CD14-positive monocyte (primary cell): ENCODE results near the gene OSBPL10. TPM values are rescaled to one million over a fixed set of nuclear protein-coding genes. Genes with fewer than 3 reads are reported as not detected.

Source experiments
- DNase-seq, 3 donors: peaks; one replicate each; pipeline ENCODE4 v3.0.0-alpha.2; 2011 to 2022
- H2AFZ ChIP-seq: 2 replicates; pipeline ENCODE4 v1.6.0; 2012; ENCODE audit warnings: mild to moderate bottlenecking, low read depth, low read length, inconsistent platforms; ENCODE audit not compliant: insufficient read depth, poor library complexity, severe bottlenecking
- H3K27ac ChIP-seq, 2 donors: 1 replicate in 1 of 2; 2 replicates in 1 of 2; pipeline ENCODE4 v1.5.1; 2012 to 2013; ENCODE audit warnings: low read length in 2 of 2, control low read depth in 1 of 2, inconsistent platforms in 1 of 2, low read depth in 1 of 2, mild to moderate bottlenecking in 1 of 2
- H3K27me3 ChIP-seq, 2 donors: one replicate each; pipeline versions ENCODE4 v1.6.0 to v1.6.1; 2011 to 2013; ENCODE audit warnings: low read length in 2 of 2; ENCODE audit not compliant: control insufficient read depth in 2 of 2, insufficient read depth in 2 of 2
- H3K36me3 ChIP-seq, 2 donors: replicated peaks in 1 of 2; 1 replicate in 1 of 2; 2 replicates in 1 of 2; pipeline versions ENCODE4 v1.5.1 to v1.6.1; 2012 to 2013; ENCODE audit warnings: low read length in 2 of 2, control low read depth in 1 of 2, inconsistent platforms in 1 of 2, mild to moderate bottlenecking in 1 of 2; ENCODE audit not compliant: insufficient read depth in 2 of 2, control insufficient read depth in 1 of 2
- H3K4me1 ChIP-seq, 2 donors: 1 replicate in 1 of 2; 2 replicates in 1 of 2; pipeline versions ENCODE4 v1.5.1 to v1.6.1; 2012 to 2013; ENCODE audit warnings: low read length in 2 of 2, control low read depth in 1 of 2, inconsistent platforms in 1 of 2, mild to moderate bottlenecking in 1 of 2, moderate library complexity in 1 of 2; ENCODE audit not compliant: insufficient read depth in 2 of 2, control insufficient read depth in 1 of 2
- H3K4me2 ChIP-seq: replicated peaks from 2 replicates; pipeline ENCODE3; 2012; ENCODE audit warnings: low read length, moderate library complexity, mild to moderate bottlenecking; ENCODE audit not compliant: poor library complexity, severe bottlenecking; ENCODE audit errors: extremely low read depth
- H3K4me3 ChIP-seq, 3 experiments: fragments of 200-600 bp in 1 of 3; sonication (generic) in 1 of 3; replicated peaks in 1 of 3; 1 replicate in 2 of 3; 2 replicates in 1 of 3; pipeline ENCODE4 v1.5.1; 2011 to 2013; ENCODE audit warnings: low read length in 3 of 3, mild to moderate bottlenecking in 3 of 3, control low read depth in 2 of 3, low read depth in 2 of 3, inconsistent platforms in 1 of 3, moderate library complexity in 1 of 3
- H3K79me2 ChIP-seq: 2 replicates; pipeline ENCODE4 v1.6.0; 2012; ENCODE audit warnings: mild to moderate bottlenecking, control low read depth, inconsistent platforms, low read length, moderate library complexity; ENCODE audit not compliant: insufficient read depth
- H3K9ac ChIP-seq: 2 replicates; pipeline ENCODE4 v1.6.0; 2017; ENCODE audit warnings: low read length, mild to moderate bottlenecking; ENCODE audit not compliant: insufficient read depth, poor library complexity, severe bottlenecking
- H3K9me3 ChIP-seq, 2 donors: replicated peaks in 1 of 2; 1 replicate in 1 of 2; 2 replicates in 1 of 2; pipeline versions ENCODE4 v1.5.1 to v1.6.1; 2012 to 2013; ENCODE audit warnings: low read length in 2 of 2, control low read depth in 1 of 2; ENCODE audit not compliant: control insufficient read depth in 1 of 2, insufficient read depth in 1 of 2
- H4K20me1 ChIP-seq: 2 replicates; pipeline ENCODE4 v1.6.0; 2012; ENCODE audit warnings: mild to moderate bottlenecking, low read length, control low read depth, moderate library complexity; ENCODE audit not compliant: insufficient read depth
- H3K27ac Mint-ChIP-seq, 7 donors: one replicate each; pipeline ENCODE4 v1.8.0; 2020; ENCODE audit warnings: mild to moderate bottlenecking in 7 of 7, mixed read lengths in 7 of 7, moderate library complexity in 6 of 7, inconsistent platforms in 2 of 7
- H3K27me3 Mint-ChIP-seq, 3 donors: one replicate each; pipeline ENCODE4 v1.8.0; 2021 to 2022; ENCODE audit warnings: low read depth in 3 of 3, mild to moderate bottlenecking in 3 of 3, mixed read lengths in 3 of 3, moderate library complexity in 3 of 3, inconsistent platforms in 1 of 3
- H3K36me3 Mint-ChIP-seq, 2 donors: one replicate each; pipeline ENCODE4 v1.8.0; 2020; ENCODE audit warnings: mixed read lengths in 2 of 2, inconsistent platforms in 1 of 2, mild to moderate bottlenecking in 1 of 2
- H3K4me1 Mint-ChIP-seq: one replicate; pipeline ENCODE4 v1.8.0; 2020; ENCODE audit warnings: mild to moderate bottlenecking, mixed read lengths
- H3K4me3 Mint-ChIP-seq, 2 donors: one replicate each; pipeline ENCODE4 v1.8.0; 2020; ENCODE audit warnings: mild to moderate bottlenecking in 2 of 2, mixed read lengths in 2 of 2, moderate library complexity in 1 of 2
- H3K9me3 Mint-ChIP-seq, 7 donors: one replicate each; pipeline ENCODE4 v1.8.0; 2020 to 2022; ENCODE audit warnings: mixed read lengths in 7 of 7, mild to moderate bottlenecking in 6 of 7, moderate library complexity in 6 of 7, inconsistent platforms in 2 of 7
- WGBS: methylation state at CpG from one replicate; pipeline ENCODE4 v1.1.5; 2013; ENCODE audit warnings: missing lambda C conversion rate; ENCODE audit not compliant: insufficient coverage; 5-methylcytosine and 5-hydroxymethylcytosine counted together
- intact Hi-C, 2 donors: fragments of 100-400 bp; cut with micrococcal nuclease; formaldehyde crosslinking; loops; one replicate each; pipeline versions ENCODE4 v1.15.0 to v1.15.1; 2023
- polyA plus RNA-seq, 3 donors: library from polyadenylated mRNA; depleted of rRNA in 1 of 3; unstranded in 2 of 3; stranded (reverse) in 1 of 3; fragments of 300-500 nt in 2 of 3; fragments of >200 nt in 1 of 3; fragmentation: Illumina TruSeq in 2 of 3; gene quantifications; 1 replicate in 2 of 3; 2 replicates in 1 of 3; pipeline ENCODE4 v1.2.3, GENCODE V29; 2012 to 2021
- TF ChIP-seq, protein P1 (sequence below): fragments of 200-600 bp; IDR thresholded peaks from one replicate; pipeline ENCODE4 v1.8.0; 2022; ENCODE audit warnings: antibody characterized with exemption, mild to moderate bottlenecking

Gene OSBPL10
- polyA plus RNA-seq, 3 donors: 0.03 TPM; not detected in 2

DNA sequence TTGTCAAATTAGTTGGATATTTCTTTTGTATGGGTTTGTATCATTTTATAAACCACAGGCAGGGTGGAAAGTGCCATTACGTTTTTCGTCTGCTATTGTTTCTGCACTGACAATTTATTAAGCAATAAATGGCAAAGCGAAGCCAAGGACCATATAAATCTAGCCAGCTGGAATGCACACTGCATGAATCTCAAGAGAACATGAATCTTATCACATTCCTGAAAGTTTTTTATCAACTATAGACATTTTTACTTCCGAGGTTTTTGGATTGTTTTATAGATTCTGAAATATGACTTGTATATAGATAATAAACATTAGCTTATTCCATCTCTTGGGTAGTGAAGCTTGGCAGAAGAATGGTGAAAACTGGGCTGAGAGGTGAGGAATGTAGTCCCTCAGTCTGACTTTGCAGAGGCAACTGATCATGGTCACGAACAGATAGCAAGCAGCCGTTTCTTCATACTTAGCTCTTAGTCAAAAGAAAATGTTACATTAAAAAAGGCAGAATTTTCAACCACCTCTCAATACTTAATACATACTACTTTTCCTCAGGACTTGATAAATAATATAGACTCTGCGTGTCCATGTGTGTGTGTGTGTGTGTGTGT lies 102.7 kb downstream of the OSBPL10 start:
- Histone ChIP-seq H3K79me2 (no peaks in the 10 kb centered on the region), H3K4me2 (no peak overlapping the region)

DNA sequence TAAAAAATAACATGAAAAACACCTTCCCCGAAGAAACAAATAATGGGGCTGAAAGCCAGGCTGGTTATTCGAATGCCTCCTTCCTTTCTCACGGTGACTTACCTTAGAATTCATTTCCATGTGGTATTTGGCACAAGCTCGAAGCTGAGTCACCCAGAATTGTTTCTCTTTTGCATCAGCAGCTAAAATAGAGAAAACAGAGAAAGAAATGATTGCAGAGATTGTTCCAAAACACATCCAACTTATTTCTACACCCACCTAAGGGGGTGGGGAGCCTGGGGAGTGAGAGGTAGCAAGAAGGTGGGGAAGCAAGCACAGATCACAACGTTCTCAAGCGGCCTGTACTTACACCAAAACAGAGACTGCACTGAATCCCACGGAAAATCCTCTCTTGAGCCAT lies 104.7 kb downstream of the OSBPL10 start:
- Histone ChIP-seq H2AFZ (no peak overlapping the region), H3K27ac (no peak overlapping the region), H3K36me3 (no peaks in the 10 kb centered on the region), H3K4me1 (peaks cover 0 to 4% of the 10 kb centered on the region in 2 donors), H3K79me2 (no peaks in the 10 kb centered on the region), H3K9ac (no peak overlapping the region), H3K9me3 (no peaks in the 10 kb centered on the region), H4K20me1 (no peaks in the 10 kb centered on the region), H3K4me2 (no peak overlapping the region), H3K27me3 (no peaks in the 10 kb centered on the region), H3K4me3 (no peak overlapping the region)
- Mint-ChIP-seq H3K9me3 (peaks cover 0 to 3% (median 0%) of the 10 kb centered on the region in 7 donors), H3K27ac (no peak overlapping the region), H3K4me1 (peaks cover 12% of the 10 kb centered on the region), H3K27me3 (peaks cover 0 to 2% (median 0%) of the 10 kb centered on the region in 3 donors), H3K36me3 (no peaks in the 10 kb centered on the region), H3K4me3 (no peak overlapping the region)
- intact Hi-C loops: no loop called here
- 90% methylated on average over 3 of the region's 7 CpGs for WGBS
- TF ChIP-seq, protein P1, sequence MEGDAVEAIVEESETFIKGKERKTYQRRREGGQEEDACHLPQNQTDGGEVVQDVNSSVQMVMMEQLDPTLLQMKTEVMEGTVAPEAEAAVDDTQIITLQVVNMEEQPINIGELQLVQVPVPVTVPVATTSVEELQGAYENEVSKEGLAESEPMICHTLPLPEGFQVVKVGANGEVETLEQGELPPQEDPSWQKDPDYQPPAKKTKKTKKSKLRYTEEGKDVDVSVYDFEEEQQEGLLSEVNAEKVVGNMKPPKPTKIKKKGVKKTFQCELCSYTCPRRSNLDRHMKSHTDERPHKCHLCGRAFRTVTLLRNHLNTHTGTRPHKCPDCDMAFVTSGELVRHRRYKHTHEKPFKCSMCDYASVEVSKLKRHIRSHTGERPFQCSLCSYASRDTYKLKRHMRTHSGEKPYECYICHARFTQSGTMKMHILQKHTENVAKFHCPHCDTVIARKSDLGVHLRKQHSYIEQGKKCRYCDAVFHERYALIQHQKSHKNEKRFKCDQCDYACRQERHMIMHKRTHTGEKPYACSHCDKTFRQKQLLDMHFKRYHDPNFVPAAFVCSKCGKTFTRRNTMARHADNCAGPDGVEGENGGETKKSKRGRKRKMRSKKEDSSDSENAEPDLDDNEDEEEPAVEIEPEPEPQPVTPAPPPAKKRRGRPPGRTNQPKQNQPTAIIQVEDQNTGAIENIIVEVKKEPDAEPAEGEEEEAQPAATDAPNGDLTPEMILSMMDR: no peak
- no peak for DNase-seq

More for the DNA sequence above, 102.7 kb downstream of the OSBPL10 start:
- Mint-ChIP-seq H3K36me3 (no peaks in the 10 kb centered on the region), H3K4me3 (no peak overlapping the region), H3K27ac (no peak overlapping the region), H3K9me3 (peaks cover 0 to 2% (median 0%) of the 10 kb centered on the region in 7 donors), H3K27me3 (peaks cover 0 to 2% (median 0%) of the 10 kb centered on the region in 3 donors), H3K4me1 (peaks cover 12% of the 10 kb centered on the region)
- Histone ChIP-seq H3K4me1 (peaks cover 0 to 4% of the 10 kb centered on the region in 2 donors), H2AFZ (no peak overlapping the region), H3K27me3 (no peaks in the 10 kb centered on the region), H3K27ac (no peak overlapping the region), H3K4me3 (no peak overlapping the region), H3K36me3 (no peaks in the 10 kb centered on the region), H3K9ac (no peak overlapping the region), H3K9me3 (no peaks in the 10 kb centered on the region), H4K20me1 (no peaks in the 10 kb centered on the region)
- WGBS: 83% methylated on average over 3 of the region's 7 CpGs
- intact Hi-C loops: no loop called here
- no peak for DNase-seq
- TF ChIP-seq, protein P1: no peak
